DMS114 treated with DMSO at 0.1 percent for 48 hours (cell line): ENCODE results near the gene HHIPL1.

Experiments
- DNase-seq: peaks from one replicate; lab custom pipeline; 2025; ENCODE audit not compliant: unreplicated experiment; lab: John Stamatoyannopoulos, UW

The HHIPL1 gene

GRCh38 chr14:99708449-99708848 lies 63.5 kb downstream of the HHIPL1 start:
- no peak for DNase-seq

GRCh38 chr14:99713972-99714371 lies 69.0 kb downstream of the HHIPL1 start:
- no peak for DNase-seq

DNA sequence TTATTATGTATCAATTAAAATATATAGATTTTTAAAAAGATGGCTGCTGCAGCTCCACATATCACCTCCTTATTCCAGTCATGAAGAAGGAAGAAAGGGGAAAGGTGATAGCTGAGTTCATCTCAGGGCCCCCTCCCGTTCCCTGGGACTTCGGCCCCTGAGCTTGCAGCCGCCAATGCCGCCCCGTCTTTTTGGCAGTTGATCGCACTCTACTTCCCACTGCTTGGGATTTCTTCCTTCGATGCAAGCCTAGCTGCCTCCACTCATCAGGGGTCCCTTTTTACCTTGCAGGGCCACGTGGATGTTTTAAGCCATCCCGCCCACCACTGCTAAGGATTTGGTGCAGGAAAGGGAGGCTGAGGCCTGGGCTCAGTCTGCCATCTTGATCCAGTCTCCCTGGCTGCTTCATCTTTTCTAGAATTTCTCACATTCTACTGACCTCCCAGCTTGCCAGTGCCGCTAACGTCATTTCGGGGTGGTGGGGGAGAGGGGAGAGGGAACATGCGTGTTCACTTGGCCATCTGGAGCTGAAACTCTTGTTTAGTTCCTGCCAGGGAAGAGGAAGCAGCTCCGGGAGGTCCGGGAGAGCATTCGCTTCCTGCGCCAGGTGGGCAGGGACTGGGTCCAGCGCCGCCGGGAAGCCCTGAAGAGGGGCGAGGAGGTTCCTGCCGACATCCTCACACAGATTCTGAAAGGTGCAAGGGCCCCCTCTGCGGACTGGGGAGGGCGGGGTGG lies 70.5 kb downstream of the HHIPL1 start:
- no peak for DNase-seq

DNA sequence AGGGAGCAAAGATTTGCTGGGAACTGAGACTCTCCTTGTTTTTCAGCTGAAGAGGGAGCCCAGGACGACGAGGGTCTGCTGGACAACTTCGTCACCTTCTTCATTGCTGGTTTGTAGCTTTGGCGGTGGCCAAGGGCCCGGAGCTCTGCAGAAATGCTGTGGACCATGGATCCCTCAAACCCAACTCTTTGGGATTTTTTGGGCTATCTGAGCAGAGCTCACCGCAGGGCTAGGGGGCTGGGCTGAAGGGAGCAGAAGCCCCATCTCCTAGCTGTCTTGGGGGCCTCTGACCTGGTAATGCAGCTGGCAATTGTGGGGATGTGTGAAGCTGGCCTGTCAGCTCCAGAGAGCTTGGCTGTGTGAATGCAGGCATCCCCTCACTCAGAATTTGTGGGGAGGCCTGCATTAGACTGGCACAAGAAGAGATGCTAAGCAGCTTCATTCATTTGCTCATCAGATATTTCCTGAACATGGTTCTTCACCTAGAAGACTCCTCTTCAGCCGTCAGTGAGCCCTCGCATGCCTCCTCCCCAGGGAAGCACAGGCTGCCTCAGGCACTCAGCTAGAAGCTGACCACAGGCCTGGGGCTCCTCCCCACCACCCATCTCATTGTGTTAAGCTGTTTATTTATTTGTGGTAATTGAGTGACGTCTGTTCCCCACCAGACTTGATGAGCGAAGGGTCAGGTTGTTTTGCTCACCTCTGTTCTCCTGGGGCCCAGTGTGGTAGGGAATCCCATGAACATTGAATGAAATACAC lies 71.3 kb downstream of the HHIPL1 start:
- DNase-seq = no peak

GRCh38 chr14:99716850-99717681 lies 72.1 kb downstream of the HHIPL1 start:
- DNase-seq = no peak

DNA sequence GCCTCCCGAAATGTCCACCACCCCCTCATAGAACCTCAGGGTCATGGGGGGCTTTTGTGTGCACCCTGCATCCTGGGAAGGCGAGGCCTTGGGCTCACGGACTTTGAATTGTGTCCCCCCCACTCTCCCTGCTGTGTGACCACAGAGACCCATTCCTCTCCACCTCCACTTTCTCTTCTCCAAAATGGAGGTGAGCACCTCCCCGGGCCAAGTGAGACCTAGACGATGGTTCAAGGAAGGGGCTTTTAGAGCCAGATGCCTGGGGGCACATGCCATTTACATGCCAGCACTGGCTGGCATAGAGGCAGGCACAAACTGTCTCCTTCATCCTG lies 72.7 kb downstream of the HHIPL1 start:
- DNase-seq = no peak

- DNase-seq = no peak
Measured at GRCh38 chr14:99718031-99718810, 73.3 kb downstream of the HHIPL1 start.

GRCh38 chr14:99718811-99719192 lies 73.9 kb downstream of the HHIPL1 start:
- DNase-seq = no peak

DNA sequence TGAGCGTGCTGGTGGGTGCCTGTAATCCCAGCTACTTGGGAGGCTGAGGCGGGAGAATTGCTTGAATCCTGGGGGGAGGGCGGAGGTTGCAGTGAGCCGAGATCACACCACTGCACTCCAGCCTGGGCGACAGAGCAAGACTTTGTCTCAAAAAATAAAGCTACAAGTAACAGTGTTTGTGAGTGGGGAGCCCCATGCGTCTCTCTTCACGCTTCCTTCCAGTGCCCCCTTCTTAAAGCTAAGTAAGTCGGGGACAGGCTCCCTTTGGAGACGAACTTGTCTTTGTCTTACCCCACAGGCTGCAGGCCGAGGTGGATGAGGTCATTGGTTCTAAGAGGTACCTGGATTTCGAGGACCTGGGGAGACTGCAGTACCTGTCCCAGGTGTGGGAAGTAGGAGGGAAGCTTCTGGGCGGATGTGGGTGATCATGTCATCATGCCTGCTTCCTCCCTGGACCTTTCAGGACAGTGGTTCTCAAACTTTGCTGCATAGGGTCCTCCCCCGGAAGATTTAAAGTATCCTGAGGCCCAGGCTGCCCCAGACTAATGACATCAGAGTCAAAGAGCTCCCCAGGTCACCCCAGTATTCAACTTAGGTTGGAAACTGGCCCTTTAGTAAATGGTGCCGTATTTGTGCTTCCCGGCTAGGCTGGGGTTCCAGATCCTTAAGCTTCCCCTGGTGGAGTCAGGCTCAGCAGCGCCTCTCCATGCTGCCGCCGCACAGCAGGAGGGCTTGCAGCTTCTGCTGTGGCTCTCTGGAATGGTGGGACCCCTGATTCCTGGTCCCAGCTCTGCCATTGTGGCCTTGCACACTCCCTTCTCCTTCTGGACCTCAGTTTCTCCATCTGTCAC lies 76.2 kb downstream of the HHIPL1 start:
- DNase-seq = no peak

DNA sequence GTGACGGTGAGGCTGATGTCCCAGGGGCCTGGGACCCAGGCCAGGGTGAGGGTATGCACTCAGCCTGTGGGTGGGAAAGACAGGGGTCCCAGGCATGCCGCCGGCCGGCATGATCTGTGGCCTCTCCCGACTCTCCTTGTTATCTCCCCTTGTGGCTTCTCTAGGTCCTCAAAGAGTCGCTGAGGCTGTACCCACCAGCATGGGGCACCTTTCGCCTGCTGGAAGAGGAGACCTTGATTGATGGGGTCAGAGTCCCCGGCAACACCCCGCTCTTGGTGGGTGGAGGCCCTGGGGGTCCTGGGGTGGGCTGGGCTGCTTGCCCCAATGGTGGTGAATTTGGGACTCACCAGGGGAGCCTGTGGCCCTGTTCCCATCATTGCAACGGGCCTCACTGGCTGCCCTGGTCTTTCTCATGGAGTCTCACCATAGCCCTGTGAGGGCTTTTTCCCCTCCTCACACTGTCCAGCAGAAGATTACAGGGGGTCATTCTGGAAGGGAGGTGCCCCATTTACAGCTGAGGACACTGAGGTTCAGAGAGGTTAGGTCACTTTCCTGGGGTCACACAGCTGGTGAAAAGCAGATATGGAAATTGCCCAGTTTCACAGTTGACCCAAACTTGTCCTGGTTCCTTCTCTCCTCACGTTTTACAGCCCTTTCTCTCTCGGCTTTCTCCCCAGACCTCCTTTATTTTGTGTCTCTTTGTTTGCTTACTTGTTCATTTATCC lies 77.0 kb downstream of the HHIPL1 start:
- no peak for DNase-seq

DNA sequence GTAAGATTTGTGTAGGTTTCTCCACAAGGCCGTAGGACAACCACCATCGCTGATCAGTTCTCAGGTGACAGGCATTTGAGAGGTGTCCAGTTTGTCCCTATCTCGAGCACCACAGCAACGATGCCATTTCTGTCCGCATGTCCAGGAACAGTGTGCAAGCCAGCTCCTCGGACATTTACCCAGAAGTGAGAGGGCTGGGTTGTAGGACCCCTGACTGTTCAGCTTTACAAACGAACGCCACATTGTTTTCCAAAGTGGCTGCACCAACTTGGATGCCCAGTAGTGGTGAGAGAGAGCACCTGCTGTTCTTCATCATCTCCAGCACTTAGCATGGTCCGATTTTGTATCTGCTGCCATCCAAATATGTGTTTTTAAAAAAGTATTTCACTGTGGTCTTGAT lies 77.8 kb downstream of the HHIPL1 start:
- DNase-seq = no peak

- DNase-seq = no peak
Measured at GRCh38 chr14:99724196-99724891, 79.4 kb downstream of the HHIPL1 start.

DNA sequence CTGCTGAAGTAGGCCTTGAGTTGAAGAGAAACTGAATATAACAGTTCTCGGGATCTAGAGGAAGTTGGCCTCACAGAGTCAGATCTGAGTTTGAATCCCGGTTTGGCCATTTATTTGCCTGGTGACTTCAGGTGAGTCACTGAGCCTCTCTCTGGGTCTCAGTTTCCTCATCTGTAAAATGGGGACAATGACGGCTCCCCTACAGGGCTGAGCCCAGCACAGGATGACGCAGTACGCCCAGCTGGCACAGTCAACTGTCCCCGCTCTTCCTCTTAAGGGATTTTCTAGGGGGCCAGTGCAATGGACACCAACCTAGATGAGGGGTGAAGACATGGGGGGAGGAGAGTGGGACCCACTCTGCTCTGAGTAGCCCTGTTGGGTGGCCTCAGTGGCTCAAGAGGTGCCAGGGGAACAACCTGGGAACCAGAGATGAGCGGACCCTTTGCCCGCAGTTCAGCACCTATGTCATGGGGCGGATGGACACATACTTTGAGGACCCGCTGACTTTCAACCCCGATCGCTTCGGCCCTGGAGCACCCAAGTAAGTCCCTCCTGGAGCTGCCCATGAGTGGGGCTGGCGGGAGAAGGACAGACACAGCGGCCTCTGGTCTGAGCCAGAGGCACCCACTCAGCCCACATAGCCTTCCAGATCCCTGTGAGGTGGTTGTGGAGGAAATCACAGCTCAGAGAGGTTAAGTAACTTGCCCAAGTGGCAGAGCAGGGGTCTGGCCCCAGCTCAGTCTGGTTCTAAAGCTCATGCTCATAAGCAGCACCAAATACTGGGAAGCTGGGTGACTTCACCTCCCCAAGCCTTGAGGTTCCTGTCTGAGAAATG lies 80.2 kb downstream of the HHIPL1 start:
- no peak for DNase-seq

GRCh38 chr14:99725774-99726537 lies 81.0 kb downstream of the HHIPL1 start:
- no peak for DNase-seq

GRCh38 chr14:99726538-99727095 lies 81.7 kb downstream of the HHIPL1 start:
- DNase-seq = no peak

GRCh38 chr14:99727096-99727870 lies 82.4 kb downstream of the HHIPL1 start:
- no peak for DNase-seq
